ENCODE data around the gene GRB2.

DNA sequence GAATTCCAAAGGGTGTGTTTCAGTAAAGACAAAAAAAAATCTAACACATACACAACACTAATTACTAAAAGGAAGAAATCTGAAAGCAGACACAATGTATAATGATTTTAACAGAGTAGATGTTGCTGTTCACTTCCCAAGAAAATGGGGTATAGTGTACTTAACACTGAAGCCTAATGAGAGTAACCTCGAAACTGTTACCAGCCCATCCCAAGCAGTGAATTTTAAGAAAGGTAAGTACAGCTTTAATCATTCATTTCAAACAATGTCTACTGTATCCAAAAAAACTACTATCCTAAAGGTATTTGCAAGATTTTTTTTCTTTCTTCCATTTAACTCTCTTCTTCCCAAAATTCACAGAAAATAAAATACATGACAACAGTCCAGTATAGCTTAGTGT, 8.3 kb downstream of the GRB2 start:
- TF ChIP-seq, protein P1, sequence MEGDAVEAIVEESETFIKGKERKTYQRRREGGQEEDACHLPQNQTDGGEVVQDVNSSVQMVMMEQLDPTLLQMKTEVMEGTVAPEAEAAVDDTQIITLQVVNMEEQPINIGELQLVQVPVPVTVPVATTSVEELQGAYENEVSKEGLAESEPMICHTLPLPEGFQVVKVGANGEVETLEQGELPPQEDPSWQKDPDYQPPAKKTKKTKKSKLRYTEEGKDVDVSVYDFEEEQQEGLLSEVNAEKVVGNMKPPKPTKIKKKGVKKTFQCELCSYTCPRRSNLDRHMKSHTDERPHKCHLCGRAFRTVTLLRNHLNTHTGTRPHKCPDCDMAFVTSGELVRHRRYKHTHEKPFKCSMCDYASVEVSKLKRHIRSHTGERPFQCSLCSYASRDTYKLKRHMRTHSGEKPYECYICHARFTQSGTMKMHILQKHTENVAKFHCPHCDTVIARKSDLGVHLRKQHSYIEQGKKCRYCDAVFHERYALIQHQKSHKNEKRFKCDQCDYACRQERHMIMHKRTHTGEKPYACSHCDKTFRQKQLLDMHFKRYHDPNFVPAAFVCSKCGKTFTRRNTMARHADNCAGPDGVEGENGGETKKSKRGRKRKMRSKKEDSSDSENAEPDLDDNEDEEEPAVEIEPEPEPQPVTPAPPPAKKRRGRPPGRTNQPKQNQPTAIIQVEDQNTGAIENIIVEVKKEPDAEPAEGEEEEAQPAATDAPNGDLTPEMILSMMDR (IDR thresholded peaks at IDR 0.05): no peak
- no peak for TF ChIP-seq EZH2 (IDR thresholded peaks at IDR 0.05; ENCODE audit: borderline replicate concordance, insufficient read depth, low read depth, low read length, poor library complexity, severe bottlenecking)

Measured in B cell (primary cell).